Activated T-helper 1 cell treated with Interleukin-2 at 50 U/mL for 16 hours (primary cell): ENCODE results near the gene AOAH.
A peak's percentile ranks its signal among the peaks of the same experiment; 100 is the strongest.
"Not testable (repeated sequence)": the region's sequence is repeated elsewhere in the genome, so short reads cannot be mapped to it uniquely, and the experiment has no call there.

Source experiments
- DNase-seq: peaks from one replicate; pipeline ENCODE4 v3.0.0-alpha.2; 2020; ENCODE audit warnings: low read depth

Gene AOAH

DNA sequence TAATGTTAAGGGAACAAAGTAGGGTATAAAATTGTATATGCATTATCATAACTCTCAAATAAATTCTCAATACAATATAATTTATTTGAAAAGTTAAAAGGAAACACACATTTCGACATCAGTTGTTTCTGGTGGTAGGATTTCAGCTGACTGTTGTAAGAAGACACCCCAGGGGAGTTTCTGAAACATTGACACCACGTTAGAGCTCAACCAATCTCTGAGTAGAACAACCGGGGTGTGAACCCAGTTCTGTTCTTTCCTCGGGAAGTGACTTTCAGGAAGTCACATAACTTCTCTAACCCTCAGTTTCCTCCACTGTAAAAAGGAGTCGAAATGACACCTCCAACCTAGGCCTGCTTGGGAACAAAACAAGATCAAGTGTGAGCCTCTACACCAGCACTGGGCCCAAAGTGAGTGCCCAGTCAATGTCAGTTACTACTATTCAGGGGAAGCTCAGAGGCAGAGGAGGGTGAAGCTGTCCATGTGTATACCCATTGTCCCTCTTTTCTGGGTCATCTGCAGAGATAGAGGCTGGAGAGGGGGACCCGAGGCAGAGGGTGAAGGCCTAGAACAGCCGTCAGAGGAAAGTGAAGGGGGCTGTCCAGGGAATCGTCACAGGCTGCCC is 67.1 kb downstream of the AOAH start:
- no peak for DNase-seq

DNA sequence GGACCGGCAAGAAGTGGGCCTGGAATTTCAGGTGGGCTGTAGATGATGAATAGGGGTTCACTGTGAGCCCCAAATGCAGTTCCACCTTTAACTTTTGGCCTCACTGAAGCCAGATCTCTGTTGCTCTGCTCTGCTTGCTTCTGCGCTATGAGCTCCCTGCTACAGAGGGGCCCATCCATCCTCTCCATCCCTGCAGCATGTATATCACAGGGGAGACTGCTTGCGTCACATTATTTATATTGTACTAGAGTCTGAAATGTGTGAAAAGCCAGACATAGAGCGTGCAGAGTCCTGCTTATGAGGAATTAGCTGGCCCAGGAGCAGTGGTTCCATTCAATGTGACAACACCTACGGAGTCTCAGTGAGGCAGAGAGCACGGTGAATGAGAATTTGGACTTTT is 69.9 kb downstream of the AOAH start:
- DNase-seq: no peak

GRCh38 chr7:36653663-36654355 is 70.5 kb downstream of the AOAH start:
- DNase-seq: no peak

- no peak for DNase-seq
These were observed 71.2 kb downstream of the AOAH start for GRCh38 chr7:36653008-36653662.

GRCh38 chr7:36652431-36652830 is 71.9 kb downstream of the AOAH start:
- no peak for DNase-seq

- DNase-seq: no peak
These were observed 72.9 kb downstream of the AOAH start for GRCh38 chr7:36651404-36651803.

DNA sequence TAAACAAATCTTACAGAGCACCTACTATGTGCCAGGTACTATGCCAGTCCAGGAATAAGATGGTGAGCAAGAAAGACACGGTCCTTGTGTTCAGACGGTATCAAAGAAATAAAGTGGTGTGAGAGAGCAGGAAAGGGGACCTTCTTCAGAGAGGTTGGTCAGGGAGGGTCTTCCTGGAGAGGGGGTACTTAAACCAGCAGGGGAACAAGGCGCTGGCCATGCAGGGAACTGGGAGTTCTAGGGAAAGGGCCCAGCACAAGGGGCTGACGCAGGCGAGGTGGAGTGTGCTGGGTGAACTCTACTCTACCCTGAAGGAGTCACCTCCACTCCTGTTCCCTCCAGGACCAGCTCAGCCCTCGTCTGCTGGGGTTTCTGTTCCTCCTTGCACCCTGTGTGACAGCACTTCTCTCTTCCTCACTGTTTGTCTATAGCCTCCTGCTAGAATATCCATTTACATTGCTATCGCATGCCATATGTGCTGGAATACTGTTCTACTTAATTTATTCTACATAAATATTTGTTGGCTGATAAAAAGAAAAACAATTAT is 73.5 kb downstream of the AOAH start:
- no peak for DNase-seq

DNA sequence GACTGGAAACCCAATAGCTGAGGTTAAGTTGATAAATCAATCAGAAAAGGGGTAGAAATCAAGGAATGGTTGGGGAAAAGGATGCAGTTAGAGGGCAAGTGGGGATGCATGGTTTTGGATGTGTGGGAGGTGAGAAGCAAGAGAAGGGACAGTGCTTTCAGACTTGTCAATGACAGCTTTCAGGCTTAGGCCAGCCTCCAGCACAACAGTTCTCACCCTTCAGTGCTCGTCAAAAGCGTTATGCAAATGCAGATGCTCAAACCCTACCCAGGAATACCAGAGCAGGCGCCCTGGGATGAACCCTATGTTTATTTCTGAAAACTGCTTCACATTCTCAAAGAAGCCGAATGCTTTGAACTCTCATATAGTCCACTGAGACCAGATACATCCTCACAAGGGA is 74.0 kb downstream of the AOAH start:
- no peak for DNase-seq

GRCh38 chr7:36649319-36649718 is 75.0 kb downstream of the AOAH start:
- DNase-seq: not testable (repeated sequence)

GRCh38 chr7:36648441-36648840 is 75.9 kb downstream of the AOAH start:
- DNase-seq: no peak

DNA sequence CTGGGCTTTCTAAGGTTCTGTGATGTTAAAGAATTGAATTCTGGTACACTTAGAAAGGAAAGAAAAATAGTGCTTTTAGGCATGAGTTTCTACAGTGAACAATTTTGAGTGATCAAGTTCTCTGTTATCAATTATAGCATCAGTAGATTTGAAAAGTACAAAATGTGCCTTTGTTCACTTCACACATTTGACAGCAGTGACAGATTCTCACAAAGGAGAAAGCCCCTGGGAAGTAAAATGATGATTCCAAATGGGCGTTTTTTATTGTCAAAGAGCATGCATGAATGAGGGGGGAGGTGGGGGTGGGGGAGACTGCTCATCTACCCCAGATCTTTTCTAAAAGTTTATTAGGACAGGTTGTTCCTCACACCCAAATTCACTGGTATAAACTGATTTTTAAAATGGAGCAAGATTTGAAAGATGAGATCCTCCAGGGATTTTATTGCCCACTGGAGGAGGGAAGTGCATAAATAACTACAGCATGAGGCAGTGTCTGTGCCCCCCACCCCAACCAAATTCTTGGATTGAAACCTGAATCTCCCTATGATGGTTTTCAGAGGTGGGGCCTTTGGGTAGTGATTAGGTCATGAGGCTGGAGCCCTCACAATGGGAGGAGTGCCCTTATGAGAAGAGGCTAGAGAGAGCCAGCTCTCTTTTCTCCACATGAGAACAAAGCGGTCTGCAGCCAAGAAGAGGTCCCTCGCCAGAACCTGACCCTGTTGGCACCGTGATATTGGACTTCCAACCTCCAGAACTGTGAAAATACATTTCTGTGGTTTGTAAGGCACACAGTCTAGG is 79.5 kb downstream of the AOAH start:
- DNase-seq: no peak

DNA sequence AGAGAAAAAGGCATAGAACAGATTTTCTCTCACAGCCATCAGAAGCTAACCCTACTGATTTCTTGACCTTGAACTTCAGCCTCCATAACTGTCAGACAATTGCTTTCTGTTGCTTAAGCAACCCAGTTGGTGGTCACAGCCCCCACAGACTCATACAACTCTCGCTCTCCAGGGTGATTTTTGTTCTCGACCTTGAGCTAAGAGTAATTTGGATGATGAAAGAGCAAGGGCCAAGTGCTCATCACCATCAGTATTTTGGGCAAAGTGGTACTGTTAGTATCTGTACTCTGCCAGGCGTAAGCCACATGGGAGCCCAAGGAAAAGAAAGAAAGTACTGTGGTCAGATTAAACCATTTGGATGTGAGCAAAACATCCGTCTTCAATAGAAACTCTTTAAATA is 81.9 kb downstream of the AOAH start:
- DNase-seq: no peak

DNA sequence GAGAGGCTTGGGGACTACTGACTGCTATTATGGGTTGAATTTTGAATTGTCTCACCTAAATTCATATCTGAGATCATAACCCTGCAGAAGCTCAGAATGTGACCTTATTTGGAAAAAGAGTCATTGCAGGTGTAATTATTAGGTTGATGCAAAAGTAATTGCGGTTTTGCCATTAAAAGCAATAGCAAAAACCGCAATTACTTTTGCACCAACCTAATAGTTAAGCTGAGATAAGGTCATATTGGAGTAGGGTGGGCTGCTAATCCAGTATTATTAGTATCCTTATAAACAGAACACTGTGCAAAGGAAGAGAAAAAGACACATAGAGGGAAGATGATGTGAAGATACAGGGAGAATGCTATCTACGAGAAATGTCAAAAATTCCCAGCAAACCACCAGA is 82.3 kb downstream of the AOAH start:
- DNase-seq: no peak

GRCh38 chr7:36640682-36641081 is 83.6 kb downstream of the AOAH start:
- DNase-seq: no peak

DNA sequence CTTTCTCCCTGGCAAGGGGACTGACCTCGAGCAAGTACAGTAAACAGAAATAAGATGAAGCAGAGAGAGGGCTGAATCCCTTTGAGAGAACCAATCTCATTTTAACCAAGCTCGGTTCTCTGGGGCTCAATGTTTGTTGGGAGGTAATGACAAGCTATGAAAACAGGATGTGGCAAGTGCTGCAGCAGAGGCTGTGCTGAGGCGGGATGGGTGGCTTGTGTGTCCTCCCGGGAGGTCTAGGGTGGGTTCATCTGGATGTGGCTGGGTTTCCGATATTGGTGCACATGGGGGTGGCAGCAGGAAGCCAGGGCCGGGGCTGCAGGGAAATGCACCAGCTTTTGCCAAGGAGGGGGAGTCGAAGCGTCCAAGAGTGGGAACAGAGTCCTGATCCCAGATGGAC is 84.5 kb downstream of the AOAH start:
- peak; percentile 36 for DNase-seq

- DNase-seq: no peak
These were observed 85.6 kb downstream of the AOAH start for GRCh38 chr7:36638586-36639263.

DNA sequence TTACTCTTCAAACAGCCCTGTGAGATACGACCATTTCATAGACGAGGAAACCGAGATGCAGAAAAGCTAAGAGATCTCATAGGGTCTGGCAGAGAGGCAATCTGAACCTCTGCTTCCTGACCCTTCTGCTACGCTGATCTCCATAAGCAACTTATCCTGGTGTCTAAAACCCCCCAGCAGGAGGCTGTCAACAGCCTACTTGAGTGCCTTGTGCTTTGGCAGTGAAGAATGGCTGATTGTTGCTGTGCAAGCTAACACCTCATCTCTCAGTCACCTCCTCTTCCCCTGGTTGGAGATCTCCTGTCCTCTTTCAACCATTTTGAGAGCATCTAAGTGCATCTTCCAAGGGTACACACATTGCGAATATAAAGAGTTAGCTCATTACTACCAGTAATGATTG is 86.2 kb downstream of the AOAH start:
- no peak for DNase-seq

DNA sequence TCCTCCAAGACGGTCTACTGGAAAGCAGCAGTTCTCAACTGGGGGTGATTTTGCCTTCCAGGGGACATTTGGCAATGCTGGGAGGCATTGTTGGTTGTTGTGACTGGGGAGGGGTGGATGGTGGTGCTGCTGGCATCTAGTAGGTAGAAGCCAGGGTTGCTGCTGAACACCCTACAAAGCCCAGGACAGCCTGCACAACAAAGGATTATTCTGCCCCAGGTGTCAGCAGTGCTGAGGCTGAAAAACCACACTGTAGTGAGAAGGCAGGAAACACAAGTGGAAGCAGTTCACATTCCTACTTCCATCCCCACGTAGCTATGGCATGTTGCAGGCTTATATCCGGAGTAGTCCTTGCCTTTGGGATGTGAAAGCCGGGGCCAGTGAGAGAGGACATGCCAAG is 86.9 kb downstream of the AOAH start:
- DNase-seq: no peak

DNA sequence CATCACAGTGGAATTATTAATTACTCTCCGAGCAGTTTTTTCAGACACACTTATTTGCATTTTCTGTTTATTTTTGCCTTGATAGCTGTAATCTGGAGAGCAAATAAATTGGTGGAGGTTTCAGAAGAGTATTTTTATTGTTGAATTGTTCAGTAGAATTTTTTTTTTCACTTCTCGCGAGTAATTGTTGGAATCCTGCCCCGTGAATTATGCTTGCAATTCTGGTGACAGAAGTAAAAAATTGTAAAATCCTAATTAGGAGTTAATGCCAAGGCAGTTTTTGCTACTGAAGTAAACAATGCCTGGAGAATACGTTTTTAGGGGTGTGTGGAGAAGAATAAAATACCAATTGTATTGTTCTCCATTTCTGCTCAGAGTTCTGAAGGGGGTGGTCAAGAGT is 88.2 kb downstream of the AOAH start:
- no peak for DNase-seq

- no peak for DNase-seq
These were observed 89.2 kb downstream of the AOAH start for GRCh38 chr7:36635091-36635490.

DNA sequence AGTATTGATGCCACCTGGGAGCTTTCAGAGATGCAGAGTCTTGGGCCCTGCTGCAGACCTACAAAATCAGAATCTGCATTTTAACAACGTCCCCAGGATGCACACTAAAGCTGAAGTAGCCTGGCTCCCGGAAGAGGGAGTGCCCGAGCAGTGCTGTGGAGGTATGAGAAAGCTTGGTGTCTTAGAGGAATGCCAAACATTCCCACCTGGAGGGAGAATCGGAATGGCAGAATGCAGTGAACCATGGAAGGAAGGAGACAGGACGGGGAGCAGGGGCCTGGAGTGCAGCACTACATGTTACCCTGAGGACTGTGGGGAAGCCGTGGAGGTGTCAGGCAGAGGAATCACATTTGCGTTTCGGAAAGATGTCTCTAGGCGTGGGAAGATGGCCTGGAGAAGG is 90.9 kb downstream of the AOAH start:
- no peak for DNase-seq

DNA sequence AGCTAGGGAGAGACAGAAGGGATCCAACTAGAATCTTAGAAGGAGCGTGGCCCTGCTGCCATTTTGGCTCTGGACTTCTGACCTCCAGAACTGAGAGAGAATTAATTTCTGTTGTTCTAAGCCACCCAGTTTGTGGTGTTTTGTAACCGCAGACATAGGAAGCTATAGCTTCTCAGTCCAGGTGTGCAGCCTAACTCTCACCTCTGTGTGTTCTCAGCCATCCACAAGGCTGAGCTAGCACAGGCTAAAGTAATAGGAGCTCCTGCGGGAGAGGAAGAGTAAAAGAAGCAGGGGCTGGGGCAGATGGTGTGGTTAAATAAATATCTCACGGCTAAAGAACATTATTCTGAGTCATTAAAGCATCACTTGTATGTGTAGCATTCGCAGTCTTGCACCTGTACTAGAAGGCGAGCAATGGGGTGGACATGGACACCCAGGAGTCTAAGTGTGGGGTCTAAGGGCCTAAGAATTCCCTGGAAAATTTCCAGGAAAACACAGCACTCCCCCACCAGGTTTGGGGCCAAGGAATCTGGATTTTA is 94.1 kb downstream of the AOAH start:
- no peak for DNase-seq
